Trophoblast cell (in vitro differentiated cells and primary cell): Measurements from ENCODE around the gene TTC28.
"Not testable (repeated sequence)": the region's sequence is repeated elsewhere in the genome, so short reads cannot be mapped to it uniquely, and the experiment has no call there.

Source experiments
- DNase-seq, 2 donors: peaks; one replicate each; pipeline ENCODE4 v3.0.0-alpha.2; 2016
- H2AFZ ChIP-seq: 2 replicates; pipeline ENCODE4 v1.6.1; 2013; ENCODE audit warnings: low read length, moderate library complexity, mild to moderate bottlenecking; ENCODE audit not compliant: insufficient read depth, poor library complexity
- H2AK5ac ChIP-seq: 2 replicates; pipeline ENCODE4 v1.6.1; 2013; ENCODE audit warnings: mild to moderate bottlenecking, low read length
- H2BK120ac ChIP-seq: 2 replicates; pipeline ENCODE4 v1.6.1; 2013; ENCODE audit warnings: low read length, mild to moderate bottlenecking, moderate library complexity; ENCODE audit not compliant: insufficient read depth, poor library complexity
- H2BK12ac ChIP-seq: 2 replicates; pipeline ENCODE4 v1.6.1; 2013; ENCODE audit warnings: mild to moderate bottlenecking, low read length, moderate library complexity
- H2BK5ac ChIP-seq: 2 replicates; pipeline ENCODE4 v1.6.1; 2013; ENCODE audit warnings: low read length, low read depth, moderate library complexity, mild to moderate bottlenecking; ENCODE audit not compliant: poor library complexity
- H3K14ac ChIP-seq: 2 replicates; pipeline ENCODE4 v1.6.1; 2013; ENCODE audit warnings: mild to moderate bottlenecking, low read length
- H3K18ac ChIP-seq: 2 replicates; pipeline ENCODE4 v1.6.1; 2013; ENCODE audit warnings: mild to moderate bottlenecking, low read length
- H3K23ac ChIP-seq: 2 replicates; pipeline ENCODE4 v1.6.1; 2013; ENCODE audit warnings: low read length
- H3K27ac ChIP-seq: 2 replicates; pipeline ENCODE4 v1.5.1; 2013; ENCODE audit warnings: low read depth, mild to moderate bottlenecking, inconsistent platforms, low read length, moderate library complexity
- H3K27me3 ChIP-seq: 2 replicates; pipeline ENCODE4 v1.6.1; 2013; ENCODE audit warnings: inconsistent platforms, mild to moderate bottlenecking, low read length, moderate library complexity; ENCODE audit not compliant: insufficient read depth
- H3K36me3 ChIP-seq, 2 experiments: 1 replicate in 1 of 2; 2 replicates in 1 of 2; pipeline ENCODE4 v1.6.1; 2013; ENCODE audit warnings: low read length in 2 of 2, mild to moderate bottlenecking in 2 of 2, moderate library complexity in 1 of 2; ENCODE audit not compliant: insufficient read depth in 2 of 2, control insufficient read depth in 1 of 2
- H3K4ac ChIP-seq: 2 replicates; pipeline ENCODE4 v1.6.1; 2013; ENCODE audit warnings: low read depth, mild to moderate bottlenecking, low read length, moderate library complexity
- H3K4me1 ChIP-seq, 2 experiments: 1 replicate in 1 of 2; 2 replicates in 1 of 2; pipeline ENCODE4 v1.6.1; 2013; ENCODE audit warnings: low read length in 2 of 2, mild to moderate bottlenecking in 2 of 2, moderate library complexity in 1 of 2; ENCODE audit not compliant: insufficient read depth in 2 of 2, control insufficient read depth in 1 of 2
- H3K4me2 ChIP-seq: 2 replicates; pipeline ENCODE4 v1.6.1; 2013; ENCODE audit warnings: inconsistent platforms, mild to moderate bottlenecking, low read length, moderate library complexity
- H3K4me3 ChIP-seq: 2 replicates; pipeline ENCODE4 v1.5.1; 2013; ENCODE audit warnings: mild to moderate bottlenecking, low read depth, low read length, inconsistent platforms
- H3K79me1 ChIP-seq: one replicate; pipeline ENCODE4 v1.6.1; 2013; ENCODE audit warnings: low read length
- H3K79me2 ChIP-seq: 2 replicates; pipeline ENCODE4 v1.6.1; 2013; ENCODE audit warnings: low read length, mild to moderate bottlenecking; ENCODE audit not compliant: control insufficient read depth, insufficient read depth, poor library complexity
- H3K9ac ChIP-seq: 2 replicates; pipeline ENCODE4 v1.6.1; 2013; ENCODE audit warnings: mild to moderate bottlenecking, low read length
- H3K9me3 ChIP-seq: 2 replicates; pipeline ENCODE4 v1.6.1; 2013; ENCODE audit warnings: low read depth, mild to moderate bottlenecking, control low read depth, inconsistent platforms, low read length; ENCODE audit not compliant: insufficient read depth
- H4K12ac ChIP-seq: 2 replicates; pipeline ENCODE4 v1.6.1; 2013; ENCODE audit warnings: low read depth, mild to moderate bottlenecking, low read length, moderate library complexity
- H4K8ac ChIP-seq: 2 replicates; pipeline ENCODE4 v1.6.1; 2013; ENCODE audit warnings: low read depth, mild to moderate bottlenecking, low read length, moderate library complexity
- H4K91ac ChIP-seq: one replicate; pipeline ENCODE4 v1.6.1; 2013; ENCODE audit warnings: low read depth, mild to moderate bottlenecking, low read length, moderate library complexity
- WGBS: extraction: QIAGEN DNeasy Blood & Tissue Kit; methylation state at CpG from one replicate; pipeline ENCODE4 v1.1.7; 2013; ENCODE audit warnings: missing lambda C conversion rate; ENCODE audit not compliant: insufficient read length, insufficient coverage; ENCODE audit errors: extremely low coverage; 5-methylcytosine and 5-hydroxymethylcytosine counted together

Gene TTC28

DNA sequence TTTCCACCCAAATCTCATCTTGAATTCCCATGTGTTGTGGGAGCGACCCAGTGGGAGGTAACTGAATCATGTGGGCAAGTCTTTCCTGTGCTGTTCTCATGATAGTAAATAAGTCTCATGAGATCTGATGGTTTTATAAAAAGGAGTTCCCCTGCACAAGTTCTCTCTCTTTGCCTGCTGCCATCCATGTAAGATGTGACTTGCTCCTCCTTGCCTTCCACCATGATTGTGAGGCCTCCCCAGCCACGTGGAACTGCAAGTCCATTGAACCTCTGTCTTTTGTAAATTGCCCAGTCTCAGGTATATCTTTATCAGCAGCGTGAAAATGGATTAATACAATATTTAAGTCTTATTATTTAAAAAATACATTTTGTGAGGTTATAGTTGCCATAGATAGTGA lies 315.5 kb downstream of the TTC28 start:
- not testable (repeated sequence) for H2BK5ac ChIP-seq

DNA sequence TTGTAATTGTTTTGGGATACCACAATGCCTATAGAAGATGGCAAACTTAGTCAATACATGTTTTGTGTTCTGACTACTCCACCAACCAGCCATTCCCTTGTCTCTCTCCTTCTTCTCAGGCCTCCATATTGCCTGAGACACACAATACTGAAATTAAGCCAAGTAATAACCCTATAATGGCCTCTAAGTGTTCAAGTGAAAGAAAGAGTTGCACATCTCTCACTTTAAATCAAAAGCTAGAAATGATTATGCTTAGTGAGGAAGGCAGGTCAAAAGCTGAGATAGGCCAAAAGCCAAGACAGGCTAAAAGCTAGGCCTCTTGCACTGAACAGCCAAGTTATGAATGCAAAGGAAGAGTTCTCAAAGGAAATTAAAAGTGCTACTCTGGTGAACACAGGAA lies 318.7 kb downstream of the TTC28 start:
- no peak overlapping the region for H3K18ac ChIP-seq
- no peak overlapping the region for H3K4me2 ChIP-seq

More for the DNA sequence above, 315.5 kb downstream of the TTC28 start:
- WGBS: no CpG with 5 or more reads among the region's 3 CpGs
- DNase-seq, H3K36me3 ChIP-seq, H3K4me3 ChIP-seq, H2BK120ac ChIP-seq, H3K79me2 ChIP-seq, H3K23ac ChIP-seq, H3K9ac ChIP-seq, H3K18ac ChIP-seq, H4K91ac ChIP-seq, H3K9me3 ChIP-seq, H2AK5ac ChIP-seq, H3K27ac ChIP-seq, H3K79me1 ChIP-seq, H3K4me2 ChIP-seq, H4K8ac ChIP-seq, H4K12ac ChIP-seq, H2AFZ ChIP-seq, H3K27me3 ChIP-seq, H3K4me1 ChIP-seq, H2BK12ac ChIP-seq, H3K4ac ChIP-seq, H3K14ac ChIP-seq: not testable (repeated sequence)

DNA sequence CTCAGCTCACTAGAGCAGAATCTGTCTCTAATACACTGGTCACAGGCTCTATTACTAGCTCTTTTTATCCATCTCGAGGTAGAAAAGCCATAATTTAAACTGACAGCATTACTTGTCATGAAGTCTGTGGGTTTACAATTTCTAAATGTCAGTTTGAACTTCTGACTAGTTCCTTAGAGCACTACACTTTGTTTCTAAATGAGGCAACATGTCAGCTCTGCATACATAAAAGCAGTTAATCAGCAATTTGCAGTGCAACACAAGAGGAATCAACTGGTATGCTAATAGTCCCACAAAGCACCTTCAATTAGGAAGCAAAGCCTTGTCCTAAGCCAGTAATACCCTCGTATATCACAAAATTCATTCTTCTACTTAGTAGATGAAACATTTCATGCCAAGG lies 321.3 kb downstream of the TTC28 start:
- H3K79me2 ChIP-seq: no peaks in the 10 kb centered on the region
- no peak overlapping the region for H3K14ac ChIP-seq
- no peak overlapping the region for H2AK5ac ChIP-seq
- H2BK120ac ChIP-seq: no peak overlapping the region
- no peaks in the 10 kb centered on the region for H3K27me3 ChIP-seq
- no peak overlapping the region for H2BK12ac ChIP-seq
- peaks cover 0 to 2% of the 10 kb centered on the region in 2 experiments for H3K36me3 ChIP-seq
- WGBS: no CpG with 5 or more reads among the region's 2 CpGs
- H2BK5ac ChIP-seq: no peak overlapping the region
- no peak overlapping the region for H3K23ac ChIP-seq
- H3K4me2 ChIP-seq: no peak overlapping the region
- H2AFZ ChIP-seq: no peak overlapping the region
- no peak overlapping the region for H3K4ac ChIP-seq
- no peak for DNase-seq
- H4K8ac ChIP-seq: no peak overlapping the region
- no peak overlapping the region for H4K12ac ChIP-seq
- peaks cover 2% of the 10 kb centered on the region for H3K9me3 ChIP-seq
- no peak overlapping the region for H3K18ac ChIP-seq
- H3K4me1 ChIP-seq: no peaks in the 10 kb centered on the region
- H3K79me1 ChIP-seq: no peaks in the 10 kb centered on the region
- no peak overlapping the region for H3K4me3 ChIP-seq
- H4K91ac ChIP-seq: no peak overlapping the region
- H3K9ac ChIP-seq: no peak overlapping the region
- H3K27ac ChIP-seq: no peak overlapping the region

More for the DNA sequence above, 318.7 kb downstream of the TTC28 start:
- H3K23ac ChIP-seq: no peak overlapping the region
- no peak overlapping the region for H2AFZ ChIP-seq
- no peak overlapping the region for H2BK12ac ChIP-seq
- H4K8ac ChIP-seq: no peak overlapping the region
- peaks cover 0 to 2% of the 10 kb centered on the region in 2 experiments for H3K36me3 ChIP-seq
- H3K9me3 ChIP-seq: peaks cover 2% of the 10 kb centered on the region
- no peak overlapping the region for H2BK120ac ChIP-seq
- H3K4me3 ChIP-seq: no peak overlapping the region
- no peak overlapping the region for H3K14ac ChIP-seq
- no peak overlapping the region for H2BK5ac ChIP-seq
- H3K4me1 ChIP-seq: no peaks in the 10 kb centered on the region
- no peak overlapping the region for H2AK5ac ChIP-seq
- no peak for DNase-seq
- no peaks in the 10 kb centered on the region for H3K79me1 ChIP-seq
- no peak overlapping the region for H3K27ac ChIP-seq
- no peak overlapping the region for H3K4ac ChIP-seq
- H4K12ac ChIP-seq: no peak overlapping the region
- H3K27me3 ChIP-seq: no peaks in the 10 kb centered on the region
- no peaks in the 10 kb centered on the region for H3K79me2 ChIP-seq
- no peak overlapping the region for H4K91ac ChIP-seq
- no peak overlapping the region for H3K9ac ChIP-seq

DNA sequence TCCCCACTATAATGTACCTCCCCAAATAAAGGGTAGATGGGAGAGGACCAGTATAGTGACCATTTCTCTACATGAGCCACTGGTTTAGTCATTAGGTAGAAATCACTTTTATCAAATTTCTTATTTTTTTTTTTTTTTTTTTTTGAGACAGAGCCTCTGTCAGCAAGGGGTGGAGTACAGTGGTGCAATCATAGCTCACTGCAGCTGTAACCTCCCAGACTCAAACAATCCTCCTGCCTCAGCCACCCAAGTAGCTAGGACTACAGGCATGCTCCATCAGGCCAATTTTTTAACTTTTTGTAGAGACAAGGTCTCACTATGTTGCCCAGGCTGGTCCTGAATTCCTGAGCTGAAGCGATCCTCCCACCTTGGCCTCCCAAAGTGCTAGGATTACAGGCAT lies 322.4 kb downstream of the TTC28 start:
- Histone ChIP-seq H3K4ac (no peak overlapping the region), H3K27ac (no peak overlapping the region), H4K12ac (no peak overlapping the region), H3K4me3 (no peak overlapping the region), H3K36me3 (no peaks in the 10 kb centered on the region), H3K18ac (no peak overlapping the region), H2BK5ac (no peak overlapping the region), H3K23ac (no peak overlapping the region), H3K9me3 (no peaks in the 10 kb centered on the region), H4K91ac (no peak overlapping the region), H3K14ac (no peak overlapping the region), H2BK12ac (no peak overlapping the region), H3K4me2 (no peak overlapping the region), H2BK120ac (no peak overlapping the region), H2AK5ac (no peak overlapping the region), H4K8ac (no peak overlapping the region), H3K4me1 (no peaks in the 10 kb centered on the region), H3K27me3 (no peaks in the 10 kb centered on the region), H2AFZ (no peak overlapping the region), H3K9ac (no peak overlapping the region), H3K79me1 (no peaks in the 10 kb centered on the region), H3K79me2 (no peaks in the 10 kb centered on the region)
- no CpG with 5 or more reads among the region's 1 CpG for WGBS
- DNase-seq: no peak
